Endothelial cell of umbilical vein (primary cell): ENCODE measurements around the gene BMP10. TPM values are rescaled to one million over a fixed set of nuclear protein-coding genes. Genes with fewer than 3 reads are reported as not detected.

Experiments
- BruUV-seq: library from RNA; stranded (reverse); fragments of 400-500 nt; replicated peaks from 2 replicates; lab custom pipeline; 2021; lab: Mats Ljungman, UMichigan
- CTCF ChIA-PET: fragments of 300-600, 350-600 bp; sonication (Branson Sonifier 250); formaldehyde crosslinking; loops from one replicate; lab custom pipeline; 2021; ENCODE audit warnings: antibody characterized with exemption, inconsistent platforms; lab: Charles Lee
- POLR2A ChIA-PET: fragments of 300-600, 350-600 bp; sonication (Branson Sonifier 250); formaldehyde crosslinking; loops from one replicate; lab custom pipeline; 2021; ENCODE audit warnings: antibody characterized with exemption, inconsistent platforms; lab: Charles Lee
- DNase-seq: peaks from one replicate; pipeline ENCODE4 v3.0.0-alpha.2; 2011; ENCODE audit warnings: low read depth, low spot score
- FAIRE-seq: peaks from 2 replicates; lab custom pipeline; 2011; peaks lifted over from hg19 to GRCh38; lab: Jason Lieb, UNC
- H2AFZ ChIP-seq: 2 replicates; pipeline ENCODE4 v1.6.0; 2012; ENCODE audit warnings: low read depth, low read length, control low read depth, inconsistent platforms
- H3K27ac ChIP-seq: 2 replicates; pipeline ENCODE4 v1.5.1; 2011; ENCODE audit warnings: low read depth, mild to moderate bottlenecking, control low read depth, low read length, moderate library complexity; ENCODE audit not compliant: insufficient read depth
- H3K27me3 ChIP-seq, 2 experiments: 2 replicates each; pipeline versions ENCODE4 v1.6.0 to v1.6.1; 2011; ENCODE audit warnings: low read length in 2 of 2, mixed read lengths in 1 of 2; ENCODE audit not compliant: control insufficient read depth in 2 of 2, insufficient read depth in 2 of 2
- H3K36me3 ChIP-seq, 2 experiments: 2 replicates in 1 of 2; 3 replicates in 1 of 2; pipeline ENCODE4 v1.5.1; 2011; ENCODE audit warnings: low read length in 2 of 2, mild to moderate bottlenecking in 1 of 2, moderate library complexity in 1 of 2; ENCODE audit not compliant: control insufficient read depth in 2 of 2, insufficient read depth in 2 of 2; ENCODE audit errors: extremely low read depth in 1 of 2
- H3K4me1 ChIP-seq: 3 replicates; pipeline ENCODE4 v1.5.1; 2011; ENCODE audit warnings: mild to moderate bottlenecking, low read length; ENCODE audit not compliant: control insufficient read depth, insufficient read depth; ENCODE audit errors: extremely low read depth
- H3K4me2 ChIP-seq: 2 replicates; pipeline ENCODE4 v1.6.1; 2011; ENCODE audit warnings: low read length, control low read depth, mixed read lengths; ENCODE audit not compliant: insufficient read depth
- H3K4me3 ChIP-seq, 3 experiments: fragments of 200-600 bp in 1 of 3; sonication (generic), shearing (Covaris generic) in 1 of 3; replicated peaks in 1 of 3; 2 replicates each; pipeline ENCODE4 v1.5.1; 2011 to 2016; ENCODE audit warnings: control low read depth in 3 of 3, low read length in 3 of 3, mild to moderate bottlenecking in 2 of 3, inconsistent platforms in 1 of 3, low read depth in 1 of 3, moderate library complexity in 1 of 3; ENCODE audit not compliant: insufficient read depth in 1 of 3
- H3K79me2 ChIP-seq: 2 replicates; pipeline ENCODE4 v1.6.0; 2012; ENCODE audit warnings: low read length, inconsistent platforms; ENCODE audit not compliant: control insufficient read depth, insufficient read depth
- H3K9ac ChIP-seq: replicated peaks from 2 replicates; pipeline ENCODE3; 2011; ENCODE audit warnings: low read length, control low read depth; ENCODE audit not compliant: insufficient read depth; ENCODE audit errors: extremely low read depth
- H3K9me1 ChIP-seq: replicated peaks from 3 replicates; pipeline ENCODE4 v1.6.0; 2011; ENCODE audit warnings: mild to moderate bottlenecking, low read length; ENCODE audit not compliant: control insufficient read depth, insufficient read depth; ENCODE audit errors: extremely low read depth
- H3K9me3 ChIP-seq: replicated peaks from 2 replicates; pipeline ENCODE4 v1.5.1; 2012; ENCODE audit warnings: low read length, inconsistent platforms; ENCODE audit not compliant: control insufficient read depth, insufficient read depth
- H4K20me1 ChIP-seq: replicated peaks from 2 replicates; pipeline ENCODE3; 2011; ENCODE audit warnings: mild to moderate bottlenecking, low read length; ENCODE audit not compliant: control insufficient read depth, insufficient read depth; ENCODE audit errors: extremely low read depth
- EZH2 ChIP-seq: IDR thresholded peaks from 2 replicates; pipeline ENCODE4 v1.6.1; 2012; ENCODE audit warnings: borderline replicate concordance, low read depth, mild to moderate bottlenecking, moderate library complexity, low read length, inconsistent platforms; ENCODE audit not compliant: severe bottlenecking
- FOS ChIP-seq: IDR thresholded peaks from 2 replicates; pipeline ENCODE4 v1.6.1; 2011; ENCODE audit warnings: mild to moderate bottlenecking, low read length, moderate library complexity, borderline replicate concordance; ENCODE audit not compliant: insufficient read depth
- GATA2 ChIP-seq: IDR thresholded peaks from 2 replicates; pipeline ENCODE4 v1.7.0; 2011; ENCODE audit warnings: low read depth, mild to moderate bottlenecking, moderate library complexity, mixed read lengths, low read length; ENCODE audit not compliant: insufficient read length, insufficient read depth
- JUN ChIP-seq: IDR thresholded peaks from 2 replicates; pipeline ENCODE4 v1.6.1; 2011; ENCODE audit warnings: borderline replicate concordance, low read depth; ENCODE audit not compliant: insufficient read length, insufficient read depth
- MYC ChIP-seq: IDR thresholded peaks from one replicate; pipeline ENCODE4 v1.6.1; 2011; ENCODE audit warnings: mild to moderate bottlenecking, low read depth, low read length
- POLR2A ChIP-seq: IDR thresholded peaks from 2 replicates; pipeline ENCODE4 v1.6.1; 2012; ENCODE audit warnings: low read depth, mild to moderate bottlenecking, control low read depth, low read length
- dilution Hi-C: fragments of 300-500 bp; cut with MboI; formaldehyde crosslinking; loops from one replicate; pipeline ENCODE4 v1.15.0; 2019; ENCODE audit warnings: low sequenced_read_pairs; ENCODE audit not compliant: extremely low pct_ligation_motif_present
- intact Hi-C: fragments of 100-400 bp; cut with micrococcal nuclease; formaldehyde crosslinking; loops from one replicate; pipeline ENCODE4 v1.10.0; 2022
- polyA plus RNA-seq, 4 experiments: library from polyadenylated mRNA; depleted of rRNA in 3 of 4; stranded (reverse) in 3 of 4; unstranded in 1 of 4; fragments of >200 nt; gene quantifications; 2 replicates each; pipeline versions ENCODE4 v1.2.1 to v1.2.3, GENCODE V29; 2011 to 2012; ENCODE audit warnings: missing spikeins in 1 of 4
- total RNA-seq: library from RNA; stranded (reverse); gene quantifications from 2 replicates; pipeline ENCODE4 v1.2.3, GENCODE V29; 2021
- TF ChIP-seq, protein P1 (sequence below), 2 donors: IDR thresholded peaks; 1 replicate in 1 of 2; 2 replicates in 1 of 2; pipeline ENCODE4 v1.5.1; 2011; ENCODE audit warnings: low read length in 2 of 2, mild to moderate bottlenecking in 2 of 2, moderate library complexity in 2 of 2, control low read depth in 1 of 2, inconsistent platforms in 1 of 2, low read depth in 1 of 2; ENCODE audit not compliant: insufficient read depth in 1 of 2; ENCODE audit errors: extremely low read depth in 1 of 2

Gene BMP10
- total and polyA plus RNA-seq, 2 donors (not counting 3 experiments of a cell fraction or from before 2014, with no cell fraction given), result not detected

DNA sequence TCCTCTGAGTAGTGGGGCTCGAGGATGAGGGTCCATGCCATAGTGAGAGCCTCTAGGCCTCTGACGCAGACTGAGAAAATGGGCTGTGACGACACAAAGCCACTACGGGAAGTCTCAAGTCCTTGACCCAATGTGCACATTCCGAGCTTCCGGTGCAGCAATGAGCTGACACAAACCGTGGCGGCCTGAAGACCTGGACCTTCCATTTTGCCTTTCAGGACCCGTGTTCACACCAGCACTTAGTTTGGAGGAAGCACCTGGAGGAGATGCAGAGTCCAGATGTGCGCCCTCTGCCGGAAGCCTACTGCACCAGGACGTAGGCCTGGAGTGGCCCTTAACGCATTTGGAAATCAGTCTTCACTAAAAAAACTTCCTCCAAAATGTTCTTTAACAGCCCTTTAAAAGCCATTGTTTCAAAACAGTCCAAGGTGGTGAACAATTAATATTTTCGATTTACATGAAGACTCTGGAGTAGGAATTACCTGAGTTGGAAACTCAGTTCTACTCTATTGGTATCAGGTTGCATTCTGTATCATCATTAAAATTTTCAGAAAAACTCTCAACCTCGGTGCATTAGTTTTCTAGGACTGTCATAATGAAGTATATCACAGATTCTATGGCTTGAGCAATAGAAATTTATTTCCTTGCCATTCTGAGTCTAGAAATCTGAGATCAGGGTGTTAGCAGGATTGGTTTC is 33.9 kb downstream of the BMP10 start:
- no TSS peak for BruUV-seq
- H3K9me1 ChIP-seq, result no peaks in the 10 kb centered on the region
- DNase-seq, result peak; percentile 73

More for the DNA sequence above, 33.9 kb downstream of the BMP10 start:
- H3K27me3 ChIP-seq, result no peaks in the 10 kb centered on the region
- ChIA-PET POLR2A (no interaction called here), CTCF (interaction anchor here (0.6 to 2.8 kb wide), 11 partner anchors 7 to 128 kb away, joined by 3 to 45 read pairs (median 4); no protein-coding TSS in a partner anchor)
- H2AFZ ChIP-seq, result no peak overlapping the region
- no peak overlapping the region for H3K4me3 ChIP-seq
- no peak overlapping the region for H3K9ac ChIP-seq
- no peaks in the 10 kb centered on the region for H4K20me1 ChIP-seq
- TF ChIP-seq FOS (no peak), MYC (no peak), GATA2 (no peak), JUN (no peak), EZH2 (no peak), POLR2A (no peak)
- TF ChIP-seq, protein P1, sequence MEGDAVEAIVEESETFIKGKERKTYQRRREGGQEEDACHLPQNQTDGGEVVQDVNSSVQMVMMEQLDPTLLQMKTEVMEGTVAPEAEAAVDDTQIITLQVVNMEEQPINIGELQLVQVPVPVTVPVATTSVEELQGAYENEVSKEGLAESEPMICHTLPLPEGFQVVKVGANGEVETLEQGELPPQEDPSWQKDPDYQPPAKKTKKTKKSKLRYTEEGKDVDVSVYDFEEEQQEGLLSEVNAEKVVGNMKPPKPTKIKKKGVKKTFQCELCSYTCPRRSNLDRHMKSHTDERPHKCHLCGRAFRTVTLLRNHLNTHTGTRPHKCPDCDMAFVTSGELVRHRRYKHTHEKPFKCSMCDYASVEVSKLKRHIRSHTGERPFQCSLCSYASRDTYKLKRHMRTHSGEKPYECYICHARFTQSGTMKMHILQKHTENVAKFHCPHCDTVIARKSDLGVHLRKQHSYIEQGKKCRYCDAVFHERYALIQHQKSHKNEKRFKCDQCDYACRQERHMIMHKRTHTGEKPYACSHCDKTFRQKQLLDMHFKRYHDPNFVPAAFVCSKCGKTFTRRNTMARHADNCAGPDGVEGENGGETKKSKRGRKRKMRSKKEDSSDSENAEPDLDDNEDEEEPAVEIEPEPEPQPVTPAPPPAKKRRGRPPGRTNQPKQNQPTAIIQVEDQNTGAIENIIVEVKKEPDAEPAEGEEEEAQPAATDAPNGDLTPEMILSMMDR (IDR thresholded peaks at IDR 0.05; ENCODE audit: extremely low read depth in 1 of 2, insufficient read depth in 1 of 2, low read depth in 1 of 2, low read length in 2 of 2), result peak; percentile 60 to 69
- H3K36me3 ChIP-seq, result no peaks in the 10 kb centered on the region
- no peaks in the 10 kb centered on the region for H3K79me2 ChIP-seq
- peaks cover 10% of the 10 kb centered on the region for H3K4me1 ChIP-seq
- intact Hi-C loops, result loop anchor here (1.0 to 2.0 kb wide), 2 partner anchors 86 to 129 kb away; no protein-coding TSS in a partner anchor
- H3K9me3 ChIP-seq, result no peaks in the 10 kb centered on the region
- no peak overlapping the region for H3K27ac ChIP-seq
- H3K4me2 ChIP-seq, result no peak overlapping the region
- FAIRE-seq, result no peak
- dilution Hi-C loops, result no loop called here
